ENCODE results near the gene RNF215. TPM values are rescaled to one million over a fixed set of nuclear protein-coding genes. Genes with fewer than 3 reads are reported as not detected.

Gene RNF215
- total and polyA plus RNA-seq, 2 of the 13 experiments (the other 11 are each of a cell fraction or from before 2014, with no cell fraction given): 5.3 to 6.1 TPM

DNA sequence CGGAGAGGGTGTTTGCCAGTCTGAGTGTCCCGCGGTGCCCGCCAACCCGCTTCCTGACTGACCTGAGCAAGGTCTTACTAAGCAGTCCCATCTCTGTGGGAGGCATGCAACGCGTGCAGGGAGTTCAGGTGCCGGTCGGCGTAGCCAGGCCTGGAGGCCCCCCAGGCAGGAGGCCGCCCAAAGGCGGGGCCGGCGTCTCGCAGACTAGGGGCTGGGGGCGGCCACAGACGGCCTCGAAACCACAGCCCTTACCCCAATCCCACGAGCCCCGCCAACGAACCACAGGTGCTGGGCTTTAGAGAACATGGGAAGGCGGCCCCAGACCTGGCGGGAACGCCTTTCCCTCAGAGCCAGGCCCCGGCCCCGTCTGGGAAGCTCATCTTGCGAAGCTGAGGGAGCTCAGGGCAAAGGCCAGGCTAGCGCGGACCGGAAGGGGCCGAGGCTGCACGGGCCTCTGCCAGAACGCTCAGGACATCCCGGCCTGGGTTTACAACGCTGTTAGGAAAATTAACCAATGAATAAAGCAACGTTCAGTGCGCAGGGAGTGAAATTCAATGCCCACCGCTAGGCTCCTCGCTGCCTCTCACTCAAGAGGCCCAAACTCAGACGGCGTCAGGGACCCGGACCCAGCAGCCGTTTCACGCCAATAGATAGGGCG is 36.2 kb upstream of the RNF215 start (continued):
- TF ChIP-seq, protein P1, sequence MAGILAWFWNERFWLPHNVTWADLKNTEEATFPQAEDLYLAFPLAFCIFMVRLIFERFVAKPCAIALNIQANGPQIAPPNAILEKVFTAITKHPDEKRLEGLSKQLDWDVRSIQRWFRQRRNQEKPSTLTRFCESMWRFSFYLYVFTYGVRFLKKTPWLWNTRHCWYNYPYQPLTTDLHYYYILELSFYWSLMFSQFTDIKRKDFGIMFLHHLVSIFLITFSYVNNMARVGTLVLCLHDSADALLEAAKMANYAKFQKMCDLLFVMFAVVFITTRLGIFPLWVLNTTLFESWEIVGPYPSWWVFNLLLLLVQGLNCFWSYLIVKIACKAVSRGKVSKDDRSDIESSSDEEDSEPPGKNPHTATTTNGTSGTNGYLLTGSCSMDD (CRISPR knock-in tag; IDR thresholded peaks at IDR 0.05): peak; percentile 50; the same call in 1 of the 2 replicates
- 0 out of 2 replicates have a peak, but pooled peaks have one; percentile 4 for TF ChIP-seq MED1 (CRISPR knock-in tag; IDR thresholded peaks at IDR 0.05)
- TF ChIP-seq, protein P2, sequence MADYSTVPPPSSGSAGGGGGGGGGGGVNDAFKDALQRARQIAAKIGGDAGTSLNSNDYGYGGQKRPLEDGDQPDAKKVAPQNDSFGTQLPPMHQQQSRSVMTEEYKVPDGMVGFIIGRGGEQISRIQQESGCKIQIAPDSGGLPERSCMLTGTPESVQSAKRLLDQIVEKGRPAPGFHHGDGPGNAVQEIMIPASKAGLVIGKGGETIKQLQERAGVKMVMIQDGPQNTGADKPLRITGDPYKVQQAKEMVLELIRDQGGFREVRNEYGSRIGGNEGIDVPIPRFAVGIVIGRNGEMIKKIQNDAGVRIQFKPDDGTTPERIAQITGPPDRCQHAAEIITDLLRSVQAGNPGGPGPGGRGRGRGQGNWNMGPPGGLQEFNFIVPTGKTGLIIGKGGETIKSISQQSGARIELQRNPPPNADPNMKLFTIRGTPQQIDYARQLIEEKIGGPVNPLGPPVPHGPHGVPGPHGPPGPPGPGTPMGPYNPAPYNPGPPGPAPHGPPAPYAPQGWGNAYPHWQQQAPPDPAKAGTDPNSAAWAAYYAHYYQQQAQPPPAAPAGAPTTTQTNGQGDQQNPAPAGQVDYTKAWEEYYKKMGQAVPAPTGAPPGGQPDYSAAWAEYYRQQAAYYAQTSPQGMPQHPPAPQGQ (CRISPR knock-in tag; IDR thresholded peaks at IDR 0.05; ENCODE audit: borderline replicate concordance): no peak
- TF ChIP-seq, protein P3, sequence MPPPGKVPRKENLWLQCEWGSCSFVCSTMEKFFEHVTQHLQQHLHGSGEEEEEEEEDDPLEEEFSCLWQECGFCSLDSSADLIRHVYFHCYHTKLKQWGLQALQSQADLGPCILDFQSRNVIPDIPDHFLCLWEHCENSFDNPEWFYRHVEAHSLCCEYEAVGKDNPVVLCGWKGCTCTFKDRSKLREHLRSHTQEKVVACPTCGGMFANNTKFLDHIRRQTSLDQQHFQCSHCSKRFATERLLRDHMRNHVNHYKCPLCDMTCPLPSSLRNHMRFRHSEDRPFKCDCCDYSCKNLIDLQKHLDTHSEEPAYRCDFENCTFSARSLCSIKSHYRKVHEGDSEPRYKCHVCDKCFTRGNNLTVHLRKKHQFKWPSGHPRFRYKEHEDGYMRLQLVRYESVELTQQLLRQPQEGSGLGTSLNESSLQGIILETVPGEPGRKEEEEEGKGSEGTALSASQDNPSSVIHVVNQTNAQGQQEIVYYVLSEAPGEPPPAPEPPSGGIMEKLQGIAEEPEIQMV (CRISPR knock-in tag; IDR thresholded peaks at IDR 0.05; ENCODE audit: low read depth): peak; percentile 83; the same call in 1 of the 2 replicates
- TF ChIP-seq ZNF720 (CRISPR knock-in tag; IDR thresholded peaks at IDR 0.05): no peak
- no peak for TF ChIP-seq SUZ12 (IDR thresholded peaks at IDR 0.05; ENCODE audit: low read depth, low read length)
- no peak for TF ChIP-seq ZNF282 (IDR thresholded peaks at IDR 0.05; ENCODE audit: partially characterized antibody)
- peak; percentile 19; the same call in 1 of the 2 replicates for TF ChIP-seq STAG1 (CRISPR knock-in tag; IDR thresholded peaks at IDR 0.05)
- TF ChIP-seq, protein P4, sequence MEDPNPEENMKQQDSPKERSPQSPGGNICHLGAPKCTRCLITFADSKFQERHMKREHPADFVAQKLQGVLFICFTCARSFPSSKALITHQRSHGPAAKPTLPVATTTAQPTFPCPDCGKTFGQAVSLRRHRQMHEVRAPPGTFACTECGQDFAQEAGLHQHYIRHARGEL (CRISPR knock-in tag; IDR thresholded peaks at IDR 0.05): 0 out of 2 replicates have a peak, but pooled peaks have one; percentile 46
- TF ChIP-seq U2AF2 (IDR thresholded peaks at IDR 0.05; ENCODE audit: low read depth, low read length): 0 out of 2 replicates have a peak, but pooled peaks have one; percentile 67
- peak; percentile 84; the same call in 1 of the 2 replicates for TF ChIP-seq MZF1 (CRISPR knock-in tag; IDR thresholded peaks at IDR 0.05; ENCODE audit: borderline replicate concordance)
- no peak for TF ChIP-seq SMC3 (IDR thresholded peaks at IDR 0.05; ENCODE audit: low read length)
- TF ChIP-seq, protein P5, sequence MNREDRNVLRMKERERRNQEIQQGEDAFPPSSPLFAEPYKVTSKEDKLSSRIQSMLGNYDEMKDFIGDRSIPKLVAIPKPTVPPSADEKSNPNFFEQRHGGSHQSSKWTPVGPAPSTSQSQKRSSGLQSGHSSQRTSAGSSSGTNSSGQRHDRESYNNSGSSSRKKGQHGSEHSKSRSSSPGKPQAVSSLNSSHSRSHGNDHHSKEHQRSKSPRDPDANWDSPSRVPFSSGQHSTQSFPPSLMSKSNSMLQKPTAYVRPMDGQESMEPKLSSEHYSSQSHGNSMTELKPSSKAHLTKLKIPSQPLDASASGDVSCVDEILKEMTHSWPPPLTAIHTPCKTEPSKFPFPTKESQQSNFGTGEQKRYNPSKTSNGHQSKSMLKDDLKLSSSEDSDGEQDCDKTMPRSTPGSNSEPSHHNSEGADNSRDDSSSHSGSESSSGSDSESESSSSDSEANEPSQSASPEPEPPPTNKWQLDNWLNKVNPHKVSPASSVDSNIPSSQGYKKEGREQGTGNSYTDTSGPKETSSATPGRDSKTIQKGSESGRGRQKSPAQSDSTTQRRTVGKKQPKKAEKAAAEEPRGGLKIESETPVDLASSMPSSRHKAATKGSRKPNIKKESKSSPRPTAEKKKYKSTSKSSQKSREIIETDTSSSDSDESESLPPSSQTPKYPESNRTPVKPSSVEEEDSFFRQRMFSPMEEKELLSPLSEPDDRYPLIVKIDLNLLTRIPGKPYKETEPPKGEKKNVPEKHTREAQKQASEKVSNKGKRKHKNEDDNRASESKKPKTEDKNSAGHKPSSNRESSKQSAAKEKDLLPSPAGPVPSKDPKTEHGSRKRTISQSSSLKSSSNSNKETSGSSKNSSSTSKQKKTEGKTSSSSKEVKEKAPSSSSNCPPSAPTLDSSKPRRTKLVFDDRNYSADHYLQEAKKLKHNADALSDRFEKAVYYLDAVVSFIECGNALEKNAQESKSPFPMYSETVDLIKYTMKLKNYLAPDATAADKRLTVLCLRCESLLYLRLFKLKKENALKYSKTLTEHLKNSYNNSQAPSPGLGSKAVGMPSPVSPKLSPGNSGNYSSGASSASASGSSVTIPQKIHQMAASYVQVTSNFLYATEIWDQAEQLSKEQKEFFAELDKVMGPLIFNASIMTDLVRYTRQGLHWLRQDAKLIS (CRISPR knock-in tag; IDR thresholded peaks at IDR 0.05): 0 out of 2 replicates have a peak, but pooled peaks have one; percentile 29
- TF ChIP-seq XRCC5 (optimal IDR thresholded peaks at IDR 0.05; ENCODE audit: low read length): no peak
- no peak; the same call in 1 of the 2 replicates for TF ChIP-seq KMT2A (CRISPR knock-in tag; IDR thresholded peaks at IDR 0.05)
- TF ChIP-seq BORCS8-MEF2B (CRISPR knock-in tag; IDR thresholded peaks at IDR 0.05): no peak; the same call in 1 of the 2 replicates
- TF ChIP-seq NFE2 (CRISPR knock-in tag; IDR thresholded peaks at IDR 0.05): no peak
- TF ChIP-seq ATF7 (IDR thresholded peaks at IDR 0.05): no peak
- 0 out of 2 replicates have a peak, but pooled peaks have one; percentile 53 for TF ChIP-seq ATF7 (CRISPR knock-in tag; IDR thresholded peaks at IDR 0.05)
- TF ChIP-seq, protein P6, sequence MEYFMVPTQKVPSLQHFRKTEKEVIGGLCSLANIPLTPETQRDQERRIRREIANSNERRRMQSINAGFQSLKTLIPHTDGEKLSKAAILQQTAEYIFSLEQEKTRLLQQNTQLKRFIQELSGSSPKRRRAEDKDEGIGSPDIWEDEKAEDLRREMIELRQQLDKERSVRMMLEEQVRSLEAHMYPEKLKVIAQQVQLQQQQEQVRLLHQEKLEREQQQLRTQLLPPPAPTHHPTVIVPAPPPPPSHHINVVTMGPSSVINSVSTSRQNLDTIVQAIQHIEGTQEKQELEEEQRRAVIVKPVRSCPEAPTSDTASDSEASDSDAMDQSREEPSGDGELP (IDR thresholded peaks at IDR 0.05; ENCODE audit: borderline replicate concordance, low read depth): no peak
- TF ChIP-seq ZFYVE20 (CRISPR knock-in tag; IDR thresholded peaks at IDR 0.05; ENCODE audit: borderline replicate concordance, low read depth): 0 out of 2 replicates have a peak, but pooled peaks have one; percentile 52
